Fibroblast of lung (primary cell): ENCODE data around the gene SMARCC1. TPM values are rescaled to one million over a fixed set of nuclear protein-coding genes. Genes with fewer than 3 reads are reported as not detected.

Experiments
- DNase-seq, 2 donors: peaks; one replicate each; pipeline versions ENCODE4 v3.0.0 to v3.0.0-alpha.2; 2010; ENCODE audit warnings: low read depth in 2 of 2
- H2AFZ ChIP-seq: 2 replicates; pipeline ENCODE4 v1.5.1; 2012; ENCODE audit warnings: low read length, control low read depth, inconsistent platforms
- H3K27ac ChIP-seq: 2 replicates; pipeline ENCODE4 v1.5.1; 2011; ENCODE audit warnings: low read length, control low read depth; ENCODE audit not compliant: insufficient read depth
- H3K27me3 ChIP-seq: 2 replicates; pipeline ENCODE4 v1.5.1; 2011; ENCODE audit warnings: mild to moderate bottlenecking, low read length; ENCODE audit not compliant: control insufficient read depth, insufficient read depth
- H3K36me3 ChIP-seq: 2 replicates; pipeline ENCODE4 v1.5.1; 2011; ENCODE audit warnings: low read length; ENCODE audit not compliant: control insufficient read depth, insufficient read depth
- H3K4me1 ChIP-seq: 2 replicates; pipeline ENCODE4 v1.5.1; 2011; ENCODE audit warnings: low read length; ENCODE audit not compliant: control insufficient read depth, insufficient read depth; ENCODE audit errors: extremely low read depth
- H3K4me2 ChIP-seq: 2 replicates; pipeline ENCODE4 v1.5.1; 2011; ENCODE audit warnings: low read length, control low read depth; ENCODE audit not compliant: insufficient read depth; ENCODE audit errors: extremely low read depth
- H3K4me3 ChIP-seq, 4 experiments: fragments of 200-600 bp in 1 of 4; sonication (generic) in 1 of 4; replicated peaks in 1 of 4; 2 replicates each; pipeline ENCODE4 v1.5.1; 2011 to 2016; ENCODE audit warnings: low read length in 4 of 4, low read depth in 3 of 4, mild to moderate bottlenecking in 3 of 4, control low read depth in 2 of 4, inconsistent platforms in 1 of 4, mixed read lengths in 1 of 4; ENCODE audit not compliant: insufficient read depth in 1 of 4; ENCODE audit errors: control extremely low read depth in 1 of 4
- H3K79me2 ChIP-seq: 2 replicates; pipeline ENCODE4 v1.5.1; 2012; ENCODE audit warnings: mild to moderate bottlenecking, low read length, inconsistent platforms; ENCODE audit not compliant: control insufficient read depth, insufficient read depth
- H3K9ac ChIP-seq: 2 replicates; pipeline ENCODE4 v1.5.1; 2011; ENCODE audit warnings: mild to moderate bottlenecking, low read length, control low read depth; ENCODE audit not compliant: insufficient read depth
- H3K9me3 ChIP-seq: 2 replicates; pipeline ENCODE4 v1.5.1; 2012; ENCODE audit warnings: low read depth, low read length; ENCODE audit not compliant: control insufficient read depth, insufficient read depth
- H4K20me1 ChIP-seq: 2 replicates; pipeline ENCODE4 v1.5.1; 2011; ENCODE audit warnings: low read length; ENCODE audit not compliant: control insufficient read depth, insufficient read depth; ENCODE audit errors: extremely low read depth
- EZH2 ChIP-seq: IDR thresholded peaks from 2 replicates; pipeline ENCODE4 v1.5.1; 2012; ENCODE audit warnings: low read length, control low read depth, mild to moderate bottlenecking; ENCODE audit errors: missing control alignments
- polyA plus RNA-seq, 2 donors: library from polyadenylated mRNA; depleted of rRNA in 1 of 2; stranded (reverse) in 1 of 2; unstranded in 1 of 2; fragments of >200 nt; gene quantifications; 2 replicates each; pipeline ENCODE4 v1.2.1, GENCODE V29; 2011 to 2012; ENCODE audit warnings: missing spikeins in 1 of 2
- total RNA-seq: library from RNA; depleted of rRNA; stranded (reverse); fragments of >200 nt; gene quantifications from 2 replicates; pipeline ENCODE4 v1.2.1, GENCODE V29; 2014
- TF ChIP-seq, protein P1 (sequence below), 2 donors: IDR thresholded peaks in 1 of 2; conservative IDR thresholded peaks in 1 of 2; 1 replicate in 1 of 2; 2 replicates in 1 of 2; pipeline ENCODE4 v1.5.1; 2011 to 2012; ENCODE audit warnings: low read length in 2 of 2, control low read depth in 1 of 2, inconsistent platforms in 1 of 2, low read depth in 1 of 2, mild to moderate bottlenecking in 1 of 2

Gene SMARCC1
- total and polyA plus RNA-seq, 2 donors (not counting 1 experiment from before 2014, with no cell fraction given), result 23.1 to 23.6 TPM

DNA sequence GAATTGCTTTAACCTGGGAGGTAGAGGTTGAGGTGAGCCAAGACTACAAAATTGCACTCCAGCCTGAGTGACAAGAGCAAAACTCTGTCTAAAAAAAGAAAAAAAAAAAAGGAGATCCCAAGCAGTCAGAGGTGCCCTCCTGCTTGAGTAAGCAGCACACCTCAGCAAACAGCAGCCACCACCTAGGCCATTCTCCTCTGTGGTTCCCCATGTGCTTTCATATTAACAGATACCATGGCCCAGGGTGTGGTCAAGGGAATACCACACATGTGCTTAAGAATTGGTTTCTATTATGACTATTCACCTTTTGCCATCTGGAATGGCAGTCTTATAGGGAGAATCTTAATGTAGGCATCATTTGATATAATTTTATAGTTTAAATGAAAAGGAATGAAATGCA lies 178.4 kb downstream of the SMARCC1 start:
- Histone ChIP-seq H3K4me1 (no peaks in the 10 kb centered on the region), H3K79me2 (no peaks in the 10 kb centered on the region), H3K27ac (no peak overlapping the region), H3K27me3 (no peaks in the 10 kb centered on the region), H3K9ac (no peak overlapping the region), H3K9me3 (no peaks in the 10 kb centered on the region), H4K20me1 (no peaks in the 10 kb centered on the region), H3K36me3 (no peaks in the 10 kb centered on the region), H3K4me3 (no peak overlapping the region), H3K4me2 (no peak overlapping the region), H2AFZ (no peak overlapping the region)
- DNase-seq, result no peak
- TF ChIP-seq, protein P1, sequence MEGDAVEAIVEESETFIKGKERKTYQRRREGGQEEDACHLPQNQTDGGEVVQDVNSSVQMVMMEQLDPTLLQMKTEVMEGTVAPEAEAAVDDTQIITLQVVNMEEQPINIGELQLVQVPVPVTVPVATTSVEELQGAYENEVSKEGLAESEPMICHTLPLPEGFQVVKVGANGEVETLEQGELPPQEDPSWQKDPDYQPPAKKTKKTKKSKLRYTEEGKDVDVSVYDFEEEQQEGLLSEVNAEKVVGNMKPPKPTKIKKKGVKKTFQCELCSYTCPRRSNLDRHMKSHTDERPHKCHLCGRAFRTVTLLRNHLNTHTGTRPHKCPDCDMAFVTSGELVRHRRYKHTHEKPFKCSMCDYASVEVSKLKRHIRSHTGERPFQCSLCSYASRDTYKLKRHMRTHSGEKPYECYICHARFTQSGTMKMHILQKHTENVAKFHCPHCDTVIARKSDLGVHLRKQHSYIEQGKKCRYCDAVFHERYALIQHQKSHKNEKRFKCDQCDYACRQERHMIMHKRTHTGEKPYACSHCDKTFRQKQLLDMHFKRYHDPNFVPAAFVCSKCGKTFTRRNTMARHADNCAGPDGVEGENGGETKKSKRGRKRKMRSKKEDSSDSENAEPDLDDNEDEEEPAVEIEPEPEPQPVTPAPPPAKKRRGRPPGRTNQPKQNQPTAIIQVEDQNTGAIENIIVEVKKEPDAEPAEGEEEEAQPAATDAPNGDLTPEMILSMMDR (conservative IDR thresholded peaks at IDR 0.05 in 1 of 2, IDR thresholded peaks at IDR 0.05 in 1 of 2; ENCODE audit: low read depth in 1 of 2, low read length in 2 of 2), result no peak
- TF ChIP-seq EZH2, result no peak

DNA sequence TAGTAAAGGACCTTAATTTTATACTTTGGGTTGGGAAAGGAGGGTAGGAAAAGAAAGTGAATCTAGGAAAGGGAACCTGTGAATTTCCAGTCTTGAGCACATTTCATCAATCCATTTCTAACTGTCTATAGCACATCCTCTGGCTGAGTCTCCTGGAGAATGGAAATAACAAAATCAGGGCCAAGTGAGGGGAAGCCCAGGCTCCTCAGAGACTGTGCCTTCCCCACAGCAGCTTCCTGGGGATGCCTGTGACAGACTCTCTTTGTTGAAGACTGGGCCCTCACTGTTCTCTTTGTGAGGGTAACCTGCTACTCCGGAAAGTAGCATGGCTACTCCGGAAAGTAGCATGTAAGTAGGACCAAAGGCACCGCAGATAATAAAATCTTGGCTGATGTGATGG lies 180.4 kb downstream of the SMARCC1 start:
- Histone ChIP-seq H3K27me3 (no peaks in the 10 kb centered on the region), H4K20me1 (no peaks in the 10 kb centered on the region), H3K4me3 (no peak overlapping the region), H3K4me1 (no peaks in the 10 kb centered on the region), H2AFZ (no peak overlapping the region), H3K27ac (no peak overlapping the region), H3K79me2 (no peaks in the 10 kb centered on the region), H3K36me3 (no peaks in the 10 kb centered on the region), H3K9me3 (no peaks in the 10 kb centered on the region), H3K4me2 (no peak overlapping the region), H3K9ac (no peak overlapping the region)
- no peak for DNase-seq
- TF ChIP-seq, protein P1 (conservative IDR thresholded peaks at IDR 0.05 in 1 of 2, IDR thresholded peaks at IDR 0.05 in 1 of 2; ENCODE audit: low read depth in 1 of 2, low read length in 2 of 2), result no peak
- TF ChIP-seq EZH2, result no peak

DNA sequence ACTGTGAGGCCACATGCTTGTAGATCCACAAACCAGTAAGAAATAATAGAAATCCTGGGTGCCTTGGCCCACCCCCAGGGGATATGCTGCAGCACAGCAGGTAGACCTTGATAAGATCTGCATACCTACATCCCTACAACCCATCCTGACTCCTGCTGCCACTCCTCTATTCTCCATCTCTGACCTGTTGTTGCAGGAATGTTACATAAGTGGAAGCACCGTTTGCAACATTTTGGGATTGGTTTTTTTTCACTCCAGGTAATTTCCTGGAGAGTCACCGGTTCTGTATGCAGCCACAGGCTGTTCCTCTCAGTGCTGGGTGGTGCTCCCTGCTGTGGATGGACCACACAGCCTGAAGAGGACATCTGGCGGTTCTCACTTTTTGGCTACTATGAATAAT lies 186.9 kb downstream of the SMARCC1 start:
- Histone ChIP-seq H2AFZ (no peak overlapping the region), H3K27ac (no peak overlapping the region), H3K9me3 (no peaks in the 10 kb centered on the region), H4K20me1 (no peaks in the 10 kb centered on the region), H3K79me2 (no peaks in the 10 kb centered on the region), H3K4me3 (no peak overlapping the region), H3K9ac (no peak overlapping the region), H3K36me3 (peaks cover 1% of the 10 kb centered on the region), H3K4me2 (no peak overlapping the region), H3K4me1 (no peaks in the 10 kb centered on the region), H3K27me3 (no peaks in the 10 kb centered on the region)
- TF ChIP-seq, protein P1 (conservative IDR thresholded peaks at IDR 0.05 in 1 of 2, IDR thresholded peaks at IDR 0.05 in 1 of 2; ENCODE audit: low read depth in 1 of 2, low read length in 2 of 2), result no peak
- no peak for TF ChIP-seq EZH2
- no peak for DNase-seq
